Adrenal gland (tissue), 5 donors: ENCODE data around the gene ALPP.

ENCODE experiments used
- CTCF ChIP-seq, 6 experiments: fragments of 450-650 bp in 4 of 6; fragments of 200-600 bp in 2 of 6; sonication (generic) in 1 of 6; IDR thresholded peaks; 1 replicate in 5 of 6; 2 replicates in 1 of 6; pipeline versions ENCODE4 v1.5.1 to v1.8.0; 2016 to 2021; ENCODE audit warnings: antibody characterized with exemption in 6 of 6, mild to moderate bottlenecking in 2 of 6, moderate library complexity in 1 of 6
- POLR2A ChIP-seq, 2 donors: fragments of 450-650 bp; IDR thresholded peaks; one replicate each; pipeline ENCODE4 v1.6.1; 2017; ENCODE audit warnings: antibody characterized with exemption in 2 of 2, mild to moderate bottlenecking in 2 of 2, moderate library complexity in 1 of 2
- donor health status: DM: no; HTN: no; CAD: no.

GRCh38 chr2:232389327-232389726 is 10.8 kb downstream of the ALPP start:
- TF ChIP-seq CTCF (IDR thresholded peaks at IDR 0.05) (no peak), POLR2A (IDR thresholded peaks at IDR 0.05) (no peak)
